NCI-H1930 (cell line): ENCODE measurements around the gene EIF3M.
A peak's percentile ranks its signal among the peaks of the same experiment; 100 is the strongest.

Experiments
- DNase-seq, 2 experiments: peaks; one replicate each; lab custom pipeline; 2025; lab: John Stamatoyannopoulos, UW

Gene EIF3M

DNA sequence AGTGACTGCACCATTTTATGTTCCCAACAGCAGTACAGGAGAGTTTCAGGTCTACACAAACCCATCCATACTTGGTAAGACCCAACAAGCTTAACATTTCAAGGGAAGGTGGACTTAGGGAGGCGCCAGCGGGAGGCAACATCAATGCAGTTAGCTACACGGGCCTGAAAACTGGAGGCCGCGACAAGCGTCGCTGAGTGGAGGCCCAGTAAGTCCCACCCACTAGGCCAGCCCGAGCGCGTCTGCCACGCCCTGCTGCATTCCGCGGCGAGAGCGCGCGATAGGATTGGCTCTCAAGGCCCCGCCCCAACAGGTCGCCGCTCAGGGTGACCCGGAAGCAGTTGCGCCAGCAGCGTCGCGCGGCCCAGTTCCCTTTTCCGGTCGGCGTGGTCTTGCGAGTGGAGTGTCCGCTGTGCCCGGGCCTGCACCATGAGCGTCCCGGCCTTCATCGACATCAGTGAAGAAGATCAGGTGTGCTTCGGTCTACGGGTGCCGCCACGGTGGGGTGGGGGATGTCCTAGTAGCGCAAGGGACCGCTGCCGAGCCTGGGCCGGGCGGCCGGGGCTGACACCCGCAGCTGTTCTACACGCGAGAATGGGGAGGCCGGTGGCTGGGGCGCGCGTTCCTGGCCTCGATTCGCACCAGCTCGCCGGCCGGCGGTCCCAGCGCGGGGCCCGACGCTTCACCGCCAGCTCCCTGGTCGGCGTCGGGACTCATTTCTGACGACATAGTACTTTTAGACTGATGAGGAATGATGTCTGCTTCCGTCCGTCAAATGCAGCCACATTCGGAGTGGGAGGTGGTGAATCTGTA is at the start of gene EIF3M:
EIF3M (plus strand) TSS at position 373 of the 813 bp plus-strand sequence; CDS start at position 430, 57 bp downstream.
- peak; percentile 95 for DNase-seq

GRCh38 chr11:32538804-32539203 is 44.8 kb upstream of the EIF3M start:
- no peak for DNase-seq

GRCh38 chr11:32549611-32550187 is 33.9 kb upstream of the EIF3M start:
- no peak for DNase-seq

- no peak for DNase-seq
Observed at GRCh38 chr11:32550207-32550606, 33.4 kb upstream of the EIF3M start.

- no peak for DNase-seq
Observed at GRCh38 chr11:32555091-32555490, 28.5 kb upstream of the EIF3M start.

GRCh38 chr11:32555895-32556294 is 27.7 kb upstream of the EIF3M start:
- no peak for DNase-seq

DNA sequence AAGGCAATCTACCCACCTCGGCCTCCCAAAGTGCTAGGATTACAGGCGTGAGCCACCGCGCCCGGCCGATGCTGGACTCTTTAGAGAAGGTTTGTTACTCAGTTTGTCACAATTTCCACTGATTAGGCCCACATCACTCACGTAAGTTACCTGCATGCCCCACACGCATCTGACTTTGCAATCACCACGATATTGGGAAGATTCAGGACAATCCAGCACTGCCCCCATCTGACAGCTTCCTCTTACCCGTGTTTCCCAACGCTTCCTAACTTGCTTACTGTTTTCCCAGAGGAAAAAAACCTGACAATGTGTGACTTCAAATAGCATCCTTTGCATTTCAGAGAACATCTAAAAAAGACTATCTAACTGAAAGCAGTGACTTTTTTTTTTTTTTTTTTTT is 21.8 kb upstream of the EIF3M start:
- DNase-seq = no peak

DNA sequence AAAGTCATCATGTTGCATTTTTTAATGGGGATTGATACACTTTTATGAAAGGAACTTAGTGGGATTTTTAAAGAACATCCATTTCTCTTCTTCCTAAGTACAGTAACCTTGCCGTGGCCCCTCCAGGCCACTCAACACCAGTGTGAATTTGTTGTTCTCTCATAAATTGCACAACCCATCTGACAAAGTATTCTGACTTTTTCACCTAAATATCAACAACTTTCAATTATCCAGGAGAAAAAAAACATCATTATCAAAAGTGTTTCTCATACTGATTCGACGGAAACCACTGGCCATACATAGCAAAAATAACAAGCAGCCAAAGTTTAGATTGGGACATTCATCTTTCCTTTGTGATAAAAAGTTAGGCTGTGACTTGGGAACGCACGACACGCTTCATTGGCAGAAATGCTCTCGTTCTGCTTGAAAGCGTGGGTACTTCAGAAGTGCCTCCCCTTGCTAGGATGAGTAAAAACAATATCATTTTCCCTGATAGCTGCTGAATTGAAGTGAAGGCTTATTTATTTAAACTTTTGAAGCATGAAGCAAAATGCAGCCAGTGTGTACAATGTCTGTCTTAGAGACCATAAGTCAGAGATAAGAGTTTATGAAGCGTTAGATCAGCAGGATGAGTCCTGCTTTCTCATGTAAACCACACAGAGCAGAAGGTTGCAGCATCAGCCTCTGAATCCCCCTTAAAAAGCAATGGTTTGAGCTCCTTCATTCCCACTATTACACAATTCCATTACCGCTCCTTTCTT is 20.6 kb upstream of the EIF3M start:
- DNase-seq = no peak

- no peak for DNase-seq
Observed at GRCh38 chr11:32563600-32563959, 20.1 kb upstream of the EIF3M start.

GRCh38 chr11:32566517-32566916 is 17.1 kb upstream of the EIF3M start:
- DNase-seq = no peak

- no peak for DNase-seq
Observed at GRCh38 chr11:32567154-32567553, 16.5 kb upstream of the EIF3M start.

- DNase-seq = no peak
Observed at GRCh38 chr11:32569313-32569881, 14.2 kb upstream of the EIF3M start.

- no peak for DNase-seq
Observed at GRCh38 chr11:32571039-32571438, 12.6 kb upstream of the EIF3M start.

DNA sequence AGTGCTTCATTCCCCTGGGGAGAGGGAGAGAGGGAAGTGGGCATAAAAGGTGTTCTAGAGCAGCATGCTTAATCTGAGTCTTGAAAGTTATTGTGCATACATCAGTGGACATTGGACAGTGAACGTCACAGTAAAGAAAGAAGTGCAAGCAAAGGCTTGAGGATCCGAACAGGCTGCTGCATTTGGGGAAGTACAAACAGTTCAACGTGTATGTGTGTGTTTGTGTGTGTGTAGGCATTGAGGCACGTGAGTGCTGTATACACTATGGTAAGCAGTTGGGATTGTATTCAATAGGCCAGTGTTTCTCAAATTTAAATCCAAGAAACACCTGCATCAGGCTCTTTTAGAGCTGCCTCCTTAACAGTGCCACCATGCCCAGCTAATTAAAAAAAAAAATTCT is 10.4 kb upstream of the EIF3M start:
- DNase-seq = no peak

DNA sequence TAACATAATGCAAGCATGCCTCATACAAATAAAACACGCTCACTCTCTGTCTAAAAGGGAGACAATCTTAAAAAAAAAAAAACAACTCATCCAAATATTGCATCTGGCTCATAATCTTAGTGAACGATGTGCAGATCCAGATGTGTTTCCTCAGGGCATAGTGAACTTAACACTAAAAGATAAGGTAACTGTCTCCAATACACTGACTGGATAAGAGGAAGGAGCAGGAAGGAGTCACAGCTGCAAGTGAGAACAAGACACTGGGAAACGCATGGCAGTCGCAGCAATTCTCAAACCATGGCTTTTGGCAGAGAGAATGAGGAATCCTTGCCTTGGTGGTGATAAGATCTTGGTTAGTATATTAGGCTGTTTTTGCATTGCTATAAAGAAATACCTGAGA is 9.2 kb upstream of the EIF3M start:
- no peak for DNase-seq

GRCh38 chr11:32575070-32575469 is 8.6 kb upstream of the EIF3M start:
- DNase-seq = no peak

- DNase-seq = no peak
Observed at GRCh38 chr11:32576456-32576855, 7.2 kb upstream of the EIF3M start.

DNA sequence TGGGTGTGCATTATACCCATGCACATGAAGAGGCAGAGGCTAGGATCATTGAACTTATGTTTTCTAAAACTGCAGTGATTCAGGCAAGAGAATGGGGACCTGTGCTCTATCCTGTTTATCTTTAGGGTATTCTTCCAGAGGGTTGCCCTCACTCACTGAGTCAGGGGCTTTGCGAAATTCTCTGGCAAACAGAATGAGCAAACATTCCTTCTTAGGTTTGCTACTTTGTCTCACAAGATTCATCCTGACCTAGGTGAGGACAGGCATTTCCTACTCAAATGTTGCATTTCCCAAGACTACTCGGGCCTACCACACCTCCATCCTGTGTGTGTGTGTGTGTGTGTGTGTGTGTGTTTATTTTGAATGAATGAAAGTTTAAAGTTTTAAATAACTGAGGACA is 2.7 kb upstream of the EIF3M start:
- DNase-seq = no peak

- no peak for DNase-seq
Observed at GRCh38 chr11:32581556-32581955, 2.1 kb upstream of the EIF3M start.

- DNase-seq = no peak
Observed at GRCh38 chr11:32584921-32585320, 1.3 kb downstream of the EIF3M start.

GRCh38 chr11:32586576-32587190 is 3.1 kb downstream of the EIF3M start:
- DNase-seq = no peak

GRCh38 chr11:32594272-32594671 is 10.6 kb downstream of the EIF3M start:
- no peak for DNase-seq
